ENCODE data around the gene TSGA10IP. TPM values are rescaled to one million over a fixed set of nuclear protein-coding genes. Genes with fewer than 3 reads are reported as not detected.

Gene TSGA10IP
- total RNA-seq, result not detected

DNA sequence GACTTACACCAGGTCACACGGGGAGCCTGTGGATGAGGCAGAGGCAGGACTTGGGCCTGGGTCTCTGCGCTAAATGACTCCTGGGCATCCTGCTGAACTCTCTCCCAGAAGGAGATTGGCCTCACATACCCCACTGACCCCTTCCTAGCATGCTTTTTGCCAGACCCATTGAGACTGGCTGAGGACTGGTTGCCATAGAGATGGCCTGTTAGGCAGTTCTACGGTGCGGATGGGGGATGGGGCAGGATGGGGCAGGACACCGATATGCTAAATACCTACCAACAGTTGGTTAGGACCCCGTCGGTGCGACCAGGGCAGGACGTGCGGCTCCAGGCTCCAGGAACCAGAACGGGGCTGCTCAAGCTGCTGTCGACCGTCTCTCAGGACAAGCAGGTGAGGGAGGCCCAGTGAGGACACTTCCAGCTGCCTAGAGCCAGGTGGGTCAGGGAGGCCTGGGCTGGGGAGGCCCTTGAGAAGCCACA, at the start of gene TSGA10IP:
TSGA10IP (plus strand) TSS at position 51 of the 482 bp plus-strand sequence; CDS start at position 247, 196 bp downstream.
- no peak within 1 kb of the TSS for H3K27ac ChIP-seq
- H3K9me3 ChIP-seq, result no peaks in the 10 kb centered on the region
- no peaks in the 10 kb centered on the region for H3K4me1 ChIP-seq
- no peaks in the 10 kb centered on the region for H3K27me3 ChIP-seq
- no peak within 1 kb of the TSS for H3K4me3 ChIP-seq
- TF ChIP-seq, protein P1, sequence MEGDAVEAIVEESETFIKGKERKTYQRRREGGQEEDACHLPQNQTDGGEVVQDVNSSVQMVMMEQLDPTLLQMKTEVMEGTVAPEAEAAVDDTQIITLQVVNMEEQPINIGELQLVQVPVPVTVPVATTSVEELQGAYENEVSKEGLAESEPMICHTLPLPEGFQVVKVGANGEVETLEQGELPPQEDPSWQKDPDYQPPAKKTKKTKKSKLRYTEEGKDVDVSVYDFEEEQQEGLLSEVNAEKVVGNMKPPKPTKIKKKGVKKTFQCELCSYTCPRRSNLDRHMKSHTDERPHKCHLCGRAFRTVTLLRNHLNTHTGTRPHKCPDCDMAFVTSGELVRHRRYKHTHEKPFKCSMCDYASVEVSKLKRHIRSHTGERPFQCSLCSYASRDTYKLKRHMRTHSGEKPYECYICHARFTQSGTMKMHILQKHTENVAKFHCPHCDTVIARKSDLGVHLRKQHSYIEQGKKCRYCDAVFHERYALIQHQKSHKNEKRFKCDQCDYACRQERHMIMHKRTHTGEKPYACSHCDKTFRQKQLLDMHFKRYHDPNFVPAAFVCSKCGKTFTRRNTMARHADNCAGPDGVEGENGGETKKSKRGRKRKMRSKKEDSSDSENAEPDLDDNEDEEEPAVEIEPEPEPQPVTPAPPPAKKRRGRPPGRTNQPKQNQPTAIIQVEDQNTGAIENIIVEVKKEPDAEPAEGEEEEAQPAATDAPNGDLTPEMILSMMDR (IDR thresholded peaks at IDR 0.05), result no peak
- no peak for DNase-seq (ENCODE audit: low spot score)
- no peaks in the 10 kb centered on the region for H3K36me3 ChIP-seq

DNA sequence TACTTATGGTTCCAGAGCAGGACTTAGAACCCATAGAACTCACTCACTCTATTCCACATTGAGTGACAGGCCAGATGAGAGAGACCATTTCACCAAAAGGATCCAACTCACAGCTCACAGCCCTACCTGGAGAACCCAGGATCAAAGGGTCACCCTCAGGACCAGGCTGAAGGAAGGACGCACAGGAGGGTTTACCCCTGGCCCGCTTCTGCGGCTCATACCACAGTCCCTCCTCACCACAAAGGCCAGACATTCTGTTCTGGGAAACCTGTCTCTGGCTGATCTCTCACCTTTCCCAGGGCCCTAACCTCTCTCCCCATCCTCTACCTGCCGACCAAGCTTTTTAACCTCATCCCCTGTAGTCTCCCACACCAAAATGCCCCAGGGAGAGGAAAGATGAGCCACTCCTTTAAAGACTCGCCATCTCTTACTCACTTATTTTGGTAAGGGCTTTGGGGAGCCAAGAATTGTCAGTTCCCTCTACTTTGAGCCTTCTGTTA, 49.7 kb upstream of the TSGA10IP start:
- Histone ChIP-seq H3K36me3 (no peaks in the 10 kb centered on the region), H3K27ac (no peak overlapping the region), H3K27me3 (no peaks in the 10 kb centered on the region), H3K9me3 (no peaks in the 10 kb centered on the region), H3K4me3 (no peak overlapping the region), H3K4me1 (peaks cover 0 to 48% of the 10 kb centered on the region in 2 donors)
- TF ChIP-seq, protein P1 (IDR thresholded peaks at IDR 0.05), result no peak
- DNase-seq (ENCODE audit: low spot score), result no peak

DNA sequence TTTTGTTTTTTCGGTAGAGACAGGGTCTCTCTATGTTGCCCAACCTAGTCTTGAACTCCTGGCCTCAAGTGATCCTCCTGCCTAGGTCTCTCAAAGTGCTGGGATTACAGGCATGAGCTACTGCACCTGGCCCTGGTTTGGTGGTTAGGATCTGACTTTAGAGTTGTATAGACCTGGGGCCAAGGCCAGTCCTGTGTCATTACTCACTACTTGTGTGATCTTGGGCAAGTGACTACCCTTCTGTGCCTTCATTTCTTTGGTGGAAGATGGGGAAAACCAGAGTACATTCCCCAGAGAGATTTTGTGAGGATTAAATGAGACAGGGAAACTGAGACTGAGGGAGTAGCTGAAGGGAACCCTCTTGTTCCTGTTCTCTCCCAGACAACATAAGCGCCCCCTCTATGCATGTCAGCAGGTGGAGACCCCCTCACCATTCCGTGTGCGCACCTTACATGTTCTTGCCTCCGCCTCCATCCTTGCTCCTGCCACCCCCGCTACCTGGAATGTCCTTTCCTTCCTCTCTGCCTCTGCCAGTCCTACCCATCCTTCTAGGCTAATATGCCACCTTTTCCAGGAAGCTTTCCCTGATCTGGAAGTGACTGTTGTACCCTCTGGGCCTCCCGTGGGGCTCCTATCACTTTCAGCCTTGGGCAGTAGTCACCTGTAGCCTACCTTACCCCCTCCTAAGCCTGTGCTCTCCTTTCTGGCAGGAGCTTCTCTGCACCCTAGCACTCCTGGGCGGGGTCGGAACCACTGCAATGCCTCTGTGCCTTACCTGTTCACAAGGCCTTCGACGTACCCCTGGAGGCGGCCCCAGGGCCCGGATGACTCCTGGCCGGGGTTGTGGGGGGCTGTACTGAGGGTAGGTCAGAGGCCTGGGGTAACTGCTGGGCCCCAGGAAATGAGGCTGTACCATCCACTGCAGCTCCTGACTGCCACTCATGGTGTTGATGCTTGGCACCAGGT, 49.0 kb upstream of the TSGA10IP start:
- DNase-seq (ENCODE audit: low spot score), result no peak
- H3K4me1 ChIP-seq, result peaks cover 0 to 48% of the 10 kb centered on the region in 2 donors
- no peak overlapping the region for H3K27ac ChIP-seq

DNA sequence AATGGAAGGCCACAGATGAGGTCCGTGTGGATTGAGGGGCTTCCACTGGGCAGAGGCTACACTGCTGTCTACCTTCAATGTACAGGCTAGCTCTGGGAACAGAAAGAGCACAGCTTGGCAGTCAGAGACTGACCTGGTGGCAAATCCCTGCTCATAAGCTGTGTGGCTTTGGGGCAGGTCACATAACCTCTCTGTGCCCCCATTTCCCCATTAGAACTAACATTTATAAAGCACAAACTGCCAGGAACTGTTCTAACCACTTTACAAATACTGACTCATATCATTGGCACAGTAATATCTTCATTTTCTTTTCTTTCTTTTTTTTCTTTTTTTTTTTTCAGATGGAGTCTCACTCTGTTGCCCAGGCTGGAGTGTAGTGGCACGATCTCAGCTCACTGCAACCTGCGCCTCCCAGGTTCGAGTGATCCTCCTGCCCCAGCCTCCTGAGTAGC, 48.2 kb upstream of the TSGA10IP start:
- peaks cover 0 to 40% of the 10 kb centered on the region in 2 donors for H3K4me1 ChIP-seq
- no peaks in the 10 kb centered on the region for H3K36me3 ChIP-seq
- no peaks in the 10 kb centered on the region for H3K27me3 ChIP-seq
- H3K4me3 ChIP-seq, result no peak overlapping the region
- no peak overlapping the region for H3K27ac ChIP-seq
- TF ChIP-seq, protein P1 (IDR thresholded peaks at IDR 0.05), result no peak
- no peak for DNase-seq (ENCODE audit: low spot score)
- H3K9me3 ChIP-seq, result no peaks in the 10 kb centered on the region

More for the DNA sequence above, 49.0 kb upstream of the TSGA10IP start:
- TF ChIP-seq, protein P1 (IDR thresholded peaks at IDR 0.05), result no peak
- no peaks in the 10 kb centered on the region for H3K36me3 ChIP-seq
- H3K4me3 ChIP-seq, result no peak overlapping the region
- H3K9me3 ChIP-seq, result no peaks in the 10 kb centered on the region
- H3K27me3 ChIP-seq, result no peaks in the 10 kb centered on the region

DNA sequence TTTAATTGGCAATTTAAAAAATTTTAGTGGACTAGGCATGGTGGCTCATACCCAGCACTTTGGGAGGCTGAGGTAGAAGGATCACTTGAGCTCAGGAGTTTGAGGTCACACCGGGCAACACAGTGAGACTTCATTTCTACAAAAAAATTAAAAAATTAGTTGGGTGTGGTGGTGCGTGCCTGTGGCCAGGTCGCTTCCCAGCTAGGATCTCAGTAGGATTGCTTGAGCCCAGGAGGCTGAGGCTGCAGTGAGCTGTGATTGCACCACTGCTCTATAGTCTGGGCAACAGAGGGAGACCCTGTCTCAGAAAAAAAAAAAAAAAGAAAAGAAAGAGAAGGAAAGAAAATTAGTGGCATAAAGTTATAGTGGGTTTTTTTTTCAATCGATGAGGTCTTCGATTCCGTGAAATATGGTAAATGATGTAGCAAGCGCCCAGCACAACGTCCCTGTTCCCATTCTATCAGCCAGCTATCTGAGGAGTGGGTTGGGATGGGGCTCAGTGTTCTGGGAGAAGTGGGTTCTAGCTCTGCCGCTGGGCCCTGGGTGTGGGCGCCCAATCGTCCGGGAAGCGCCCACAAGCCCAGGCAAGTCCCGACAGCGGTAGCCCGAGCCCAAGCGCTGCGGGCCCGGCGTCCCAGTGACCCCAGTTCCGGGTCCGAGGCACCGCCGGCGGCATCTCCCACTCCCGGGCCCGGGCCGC, 46.5 kb upstream of the TSGA10IP start:
- DNase-seq (ENCODE audit: low spot score), result no peak
- H3K27me3 ChIP-seq, result no peaks in the 10 kb centered on the region

More for the DNA sequence above, 46.5 kb upstream of the TSGA10IP start:
- Histone ChIP-seq H3K36me3 (no peaks in the 10 kb centered on the region), H3K4me1 (peaks cover 0 to 23% of the 10 kb centered on the region in 2 donors), H3K4me3 (peak overlapping the region; percentile 53 to 59), H3K9me3 (no peaks in the 10 kb centered on the region), H3K27ac (peak overlapping the region in 1 of 2 donors; percentile 62)
- TF ChIP-seq, protein P1 (IDR thresholded peaks at IDR 0.05), result no peak

Data from right atrium auricular region (tissue), 2 donors.